Measurements from ENCODE around the gene KIF3C. TPM values are rescaled to one million over a fixed set of nuclear protein-coding genes. Genes with fewer than 3 reads are reported as not detected.
"Not testable (repeated sequence)": the region's sequence is repeated elsewhere in the genome, so short reads cannot be mapped to it uniquely, and the experiment has no call there.

The KIF3C gene
- 12.8 and 20.1 TPM in 2 replicates for total RNA-seq (2014; rRNA removed)
- percentile 51 among the genes with signal in this experiment for Bru-seq, nascent RNA
- percentile 67 among the genes with signal in this experiment for BruChase-seq, experiment 1, labeled RNA remaining after a 6-hour chase
- percentile 47 among the genes with signal in this experiment for BruChase-seq, experiment 2, labeled RNA remaining after a 2-hour chase
- long read RNA-seq, full-length matches to known transcripts = 15 of 23 reads
- long read RNA-seq, partial matches to known transcripts = 1 of 23 reads
- long read RNA-seq, other reads (novel, unspliced or antisense) = 7 of 23 reads

- intact Hi-C loops (cut with micrococcal nuclease) = no loop called here
- no peak for TF ChIP-seq CTCF (conservative IDR thresholded peaks at IDR 0.05; ENCODE audit: low read depth, low read length)
- no peak for TF ChIP-seq EZH2 (IDR thresholded peaks at IDR 0.05; ENCODE audit: low read length, unreplicated experiment)
- no peak for TF ChIP-seq EZH2phosphoT487 (IDR thresholded peaks at IDR 0.05; ENCODE audit: borderline replicate concordance, low read length)
- Histone ChIP-seq H3K36me3 (ENCODE audit: low read depth, low read length) (no peaks in the 10 kb centered on the region), H3K9me2 (replicated peaks; ENCODE audit: low read length) (no peaks in the 10 kb centered on the region), H3K9ac (ENCODE audit: low read length) (peak within 1 kb of the TSS; percentile 67), H2AFZ (ENCODE audit: low read length) (peak within 1 kb of the TSS; percentile 70), H3K4me3 (ENCODE audit: low read length) (peak within 1 kb of the TSS; percentile 88), H3F3A (ENCODE audit: low read length, unreplicated experiment) (no peaks in the 10 kb centered on the region), H3K4me2 (ENCODE audit: low read length) (peak within 1 kb of the TSS; percentile 84), H3K9me3 (ENCODE audit: low read length) (no peaks in the 10 kb centered on the region), H3K27ac (ENCODE audit: low read length) (0 out of 2 replicates have a peak within 1 kb of the TSS, but pooled peaks have one; percentile 3), H4K20me1 (ENCODE audit: low read length) (no peaks in the 10 kb centered on the region), H3K4me1 (ENCODE audit: insufficient read depth, low read length) (peaks cover 30% of the 10 kb centered on the region), H3K27me3 (ENCODE audit: low read length) (no peaks in the 10 kb centered on the region), H3K79me2 (ENCODE audit: low read length) (peaks cover 34% of the 10 kb centered on the region)
- POLR2A ChIA-PET (ENCODE audit: unreplicated experiment) = interaction anchor here (0.6 kb wide), 2 partner anchors 9 to 57 kb away, joined by 13 to 14 read pairs; no protein-coding TSS in a partner anchor
- DNase-seq = peak; percentile 64
- no TSS peak for BruUV-seq (replicated peaks)
- CTCF ChIA-PET = interaction anchor here (0.6 to 0.7 kb wide), 2 partner anchors 31 to 247 kb away, joined by 3 to 6 read pairs; no protein-coding TSS in a partner anchor
- peak; percentile 72 for ATAC-seq
Observed at GRCh38 chr2:25982273-25982967, at the start of gene KIF3C. TSS of gene KIF3C (minus strand) at chr2:25982497. CDS start at chr2:25981917, 580 bp downstream.

- H3K9me2 ChIP-seq (replicated peaks; ENCODE audit: low read length); POLR2A ChIA-PET (ENCODE audit: unreplicated experiment); ATAC-seq: not testable (repeated sequence)
Observed at GRCh38 chr2:26028083-26028482, 45.8 kb upstream of the KIF3C start.

GRCh38 chr2:26025509-26025908, 43.2 kb upstream of the KIF3C start:
- H4K20me1 ChIP-seq (ENCODE audit: low read length) = no peaks in the 10 kb centered on the region
- H3K79me2 ChIP-seq (ENCODE audit: low read length) = no peaks in the 10 kb centered on the region
- no peak overlapping the region for H2AFZ ChIP-seq (ENCODE audit: low read length)
- H3K4me1 ChIP-seq (ENCODE audit: insufficient read depth, low read length) = no peaks in the 10 kb centered on the region
- ChIA-PET POLR2A (ENCODE audit: unreplicated experiment) (no interaction called here), CTCF (no interaction called here)
- no peak overlapping the region for H3K9ac ChIP-seq (ENCODE audit: low read length)
- H3K4me3 ChIP-seq (ENCODE audit: low read length) = no peak overlapping the region
- H3K4me2 ChIP-seq (ENCODE audit: low read length) = no peak overlapping the region
- DNase-seq = no peak
- no TSS peak for BruUV-seq (replicated peaks)
- no peaks in the 10 kb centered on the region for H3K9me3 ChIP-seq (ENCODE audit: low read length)
- no peak for ATAC-seq
- H3F3A ChIP-seq (ENCODE audit: low read length, unreplicated experiment) = no peaks in the 10 kb centered on the region
- intact Hi-C loops (cut with micrococcal nuclease) = no loop called here
- H3K27ac ChIP-seq (ENCODE audit: low read length) = no peak overlapping the region
- no peaks in the 10 kb centered on the region for H3K36me3 ChIP-seq (ENCODE audit: low read depth, low read length)
- TF ChIP-seq EZH2phosphoT487 (IDR thresholded peaks at IDR 0.05; ENCODE audit: borderline replicate concordance, low read length) (no peak), EZH2 (IDR thresholded peaks at IDR 0.05; ENCODE audit: low read length, unreplicated experiment) (no peak), CTCF (conservative IDR thresholded peaks at IDR 0.05; ENCODE audit: low read depth, low read length) (no peak)
- H3K9me2 ChIP-seq (replicated peaks; ENCODE audit: low read length) = no peaks in the 10 kb centered on the region
- no peaks in the 10 kb centered on the region for H3K27me3 ChIP-seq (ENCODE audit: low read length)

More at GRCh38 chr2:26028083-26028482, 45.8 kb upstream of the KIF3C start:
- H3F3A ChIP-seq (ENCODE audit: low read length, unreplicated experiment); H3K4me1 ChIP-seq (ENCODE audit: insufficient read depth, low read length); H3K9me3 ChIP-seq (ENCODE audit: low read length); H2AFZ ChIP-seq (ENCODE audit: low read length); H3K79me2 ChIP-seq (ENCODE audit: low read length); H3K9ac ChIP-seq (ENCODE audit: low read length); H3K27ac ChIP-seq (ENCODE audit: low read length); CTCF ChIA-PET; H3K4me2 ChIP-seq (ENCODE audit: low read length); H3K27me3 ChIP-seq (ENCODE audit: low read length); H4K20me1 ChIP-seq (ENCODE audit: low read length); DNase-seq; H3K4me3 ChIP-seq (ENCODE audit: low read length); BruUV-seq (replicated peaks); intact Hi-C loops (cut with micrococcal nuclease); H3K36me3 ChIP-seq (ENCODE audit: low read depth, low read length): not testable (repeated sequence)

Data from PC-3 (cell line).